CD4-positive, alpha-beta T cell treated with Interleukin-6 for 4 hours (primary cell): ENCODE data around the gene FAM53B.
A peak's percentile ranks its signal among the peaks of the same experiment; 100 is the strongest.

ENCODE experiments used
- DNase-seq: peaks from one replicate; pipeline ENCODE4 v3.0.0-alpha.2; 2020; ENCODE audit warnings: mixed read lengths

The FAM53B gene

GRCh38 chr10:124707144-124707467 lies 37.1 kb downstream of the FAM53B start:
- DNase-seq = no peak

DNA sequence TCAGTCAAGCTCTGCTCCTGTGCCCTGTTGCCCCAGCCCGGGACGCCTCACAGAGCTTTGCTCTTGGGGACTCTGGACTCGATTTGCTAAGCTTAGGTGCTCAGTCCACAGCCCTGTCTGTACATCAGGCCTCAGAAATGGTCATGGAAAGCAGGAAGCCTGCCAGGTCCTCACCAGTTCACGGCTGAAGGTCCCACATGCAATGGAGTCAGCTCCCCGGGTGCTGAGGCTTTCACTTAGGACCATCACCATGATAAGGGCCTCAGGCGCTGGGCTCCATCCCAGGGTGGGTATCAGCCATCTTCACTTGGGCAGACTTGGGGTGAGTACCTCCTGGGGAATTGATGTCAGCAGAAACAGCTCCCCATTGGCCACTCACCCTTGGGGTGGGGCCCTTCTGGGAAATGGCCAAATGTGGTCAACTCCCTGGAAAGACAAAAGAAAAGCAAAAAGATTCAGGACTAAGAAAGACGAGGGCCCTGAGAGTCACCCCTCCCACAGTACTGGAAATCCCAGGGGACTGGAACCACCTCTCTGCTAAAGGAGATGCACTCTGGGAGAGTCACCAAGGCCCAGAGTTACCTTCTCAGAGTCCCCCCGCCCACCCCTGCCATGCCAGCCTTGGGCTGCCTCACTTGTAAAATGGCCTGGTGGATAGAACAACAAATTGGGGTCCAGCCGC lies 37.6 kb downstream of the FAM53B start:
- DNase-seq = no peak

DNA sequence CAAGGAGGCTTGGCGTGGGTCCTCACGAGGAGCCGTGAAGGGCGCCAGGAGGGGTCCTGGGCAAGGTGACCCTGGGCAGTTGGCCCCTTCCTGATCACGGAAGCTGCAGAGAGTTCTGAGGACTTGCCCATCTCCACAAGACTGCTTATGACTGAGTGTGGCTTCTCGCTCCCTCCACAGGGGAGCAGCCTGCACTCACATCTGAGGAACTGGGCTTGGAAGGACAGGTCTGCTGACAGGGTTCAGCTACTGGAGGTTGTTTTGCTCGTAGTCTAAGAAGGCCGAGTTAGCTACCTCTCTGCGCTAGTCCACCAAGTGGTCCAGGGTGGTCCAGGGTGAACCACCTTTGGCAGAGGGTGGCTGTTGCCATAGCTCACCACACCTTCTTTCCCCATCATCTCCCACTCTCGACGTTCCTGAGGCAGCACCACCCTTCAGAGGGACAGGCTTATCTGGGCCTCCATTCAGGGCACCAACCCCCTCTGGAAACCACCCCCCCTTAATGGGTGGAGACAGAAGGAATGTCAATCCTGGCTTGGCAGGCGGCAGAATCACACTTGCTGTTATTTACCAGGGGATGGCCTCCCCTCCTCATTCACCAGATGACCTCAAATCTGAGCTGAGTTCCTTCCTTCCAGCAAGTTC lies 38.2 kb downstream of the FAM53B start:
- DNase-seq = no peak

DNA sequence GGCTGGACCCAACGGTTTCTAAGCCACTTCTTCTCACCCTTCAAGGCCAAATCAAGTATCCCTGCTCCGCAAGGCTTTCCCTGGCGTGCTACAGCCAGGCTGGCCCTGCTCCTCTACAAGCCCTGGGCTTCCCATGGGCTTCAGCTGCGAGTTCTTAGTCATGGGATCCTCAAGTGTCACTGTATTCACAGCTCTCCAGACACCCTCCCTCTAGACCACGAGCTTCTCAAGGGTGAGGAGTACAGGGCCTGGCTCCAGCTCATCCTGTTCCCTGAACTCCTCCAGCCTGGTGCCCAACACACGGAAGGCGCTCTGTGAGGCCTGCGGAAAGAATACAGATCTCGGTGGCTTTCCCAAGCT lies 38.8 kb downstream of the FAM53B start:
- no peak for DNase-seq

- DNase-seq = no peak
These were observed 39.5 kb downstream of the FAM53B start for GRCh38 chr10:124704428-124705380.

GRCh38 chr10:124703778-124704427 lies 40.3 kb downstream of the FAM53B start:
- no peak for DNase-seq

DNA sequence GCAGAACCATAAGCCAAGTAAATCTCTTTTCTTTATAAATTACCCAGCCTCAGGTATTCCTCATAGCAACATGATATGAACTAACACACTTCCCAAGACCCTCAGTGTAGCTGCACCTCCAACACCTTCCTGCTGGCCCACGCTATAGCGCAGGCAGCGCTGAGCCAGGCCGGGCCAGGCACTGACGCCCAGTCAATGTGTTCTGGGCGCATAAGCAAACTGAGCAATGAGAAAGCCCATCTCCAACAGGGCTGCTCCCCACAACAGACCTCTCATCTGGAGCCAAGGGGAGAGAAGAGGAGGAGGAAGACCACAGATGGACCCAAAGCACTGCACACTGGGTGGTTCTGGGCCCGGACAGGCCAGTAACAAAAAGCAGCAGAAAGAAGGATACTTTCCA lies 40.8 kb downstream of the FAM53B start:
- no peak for DNase-seq

GRCh38 chr10:124701881-124702656 lies 42.1 kb downstream of the FAM53B start:
- DNase-seq = peak; percentile 43

DNA sequence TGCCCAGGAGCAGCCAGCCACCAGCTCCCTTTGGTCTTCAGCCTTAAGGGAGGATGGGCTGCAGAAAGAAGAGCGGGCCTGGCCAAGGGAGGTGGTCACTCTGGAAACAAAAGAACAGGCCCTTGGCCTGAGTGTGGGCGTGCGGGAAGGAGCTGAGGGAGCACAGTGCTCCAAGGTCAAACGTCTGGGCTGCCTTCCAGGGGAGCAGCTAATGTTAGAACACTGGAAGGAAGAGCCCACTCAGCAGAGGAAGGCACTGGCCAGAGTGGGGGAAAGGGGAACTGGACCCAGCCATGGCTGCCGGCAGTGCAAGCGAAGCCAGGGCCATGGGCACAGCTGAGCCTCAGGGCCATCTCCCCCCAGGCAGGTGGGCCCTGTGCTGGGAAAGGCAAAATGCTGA lies 42.7 kb downstream of the FAM53B start:
- no peak for DNase-seq

GRCh38 chr10:124701038-124701365 lies 43.2 kb downstream of the FAM53B start:
- DNase-seq = no peak

- no peak for DNase-seq
These were observed 43.7 kb downstream of the FAM53B start for GRCh38 chr10:124700293-124701037.

GRCh38 chr10:124699471-124700292 lies 44.5 kb downstream of the FAM53B start:
- DNase-seq = no peak

DNA sequence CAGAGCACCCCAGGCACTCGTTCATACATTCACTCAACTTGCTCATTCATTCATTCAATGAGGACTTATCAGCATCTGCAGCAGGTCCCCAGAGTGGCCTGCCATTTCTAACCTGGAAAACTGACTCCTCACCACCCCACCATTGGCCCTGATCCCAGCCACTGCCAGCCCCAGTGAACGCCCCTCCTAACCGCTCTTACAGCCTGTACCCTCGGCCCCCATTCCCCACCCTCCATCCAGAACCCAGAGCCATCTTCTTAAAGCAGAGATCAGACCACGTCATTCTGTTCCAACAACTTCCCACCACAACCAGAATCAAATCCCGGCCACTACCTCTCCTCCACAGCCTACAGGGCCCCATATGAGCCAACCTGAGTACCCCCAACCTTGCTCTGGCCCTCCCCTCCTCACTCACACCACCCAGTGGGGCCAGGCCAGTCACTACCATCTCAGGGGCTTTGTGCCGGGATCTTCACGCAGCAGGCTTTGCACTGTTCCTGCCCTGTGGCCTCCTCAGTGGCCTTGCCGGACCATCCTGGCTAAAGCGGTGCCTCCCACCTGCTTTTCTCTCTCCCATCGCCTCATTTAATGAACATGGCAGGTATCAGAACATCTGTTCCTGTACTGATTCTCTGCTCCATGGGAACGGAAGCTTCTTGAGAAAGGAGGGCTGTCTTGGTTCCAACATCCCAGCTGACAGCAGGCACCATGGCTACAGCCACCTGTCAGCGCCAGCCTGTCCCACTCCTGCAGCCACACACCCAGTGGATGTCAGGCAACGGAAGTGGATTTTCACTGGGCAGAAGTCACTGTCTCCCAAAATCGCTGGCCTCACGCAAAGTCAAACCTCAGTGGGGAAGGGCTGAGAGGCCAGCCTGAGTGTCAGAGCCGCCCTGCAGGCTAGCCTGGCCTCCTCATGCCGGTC lies 45.4 kb downstream of the FAM53B start:
- DNase-seq = no peak

GRCh38 chr10:124697837-124698544 lies 46.2 kb downstream of the FAM53B start:
- peak; percentile 64 for DNase-seq

DNA sequence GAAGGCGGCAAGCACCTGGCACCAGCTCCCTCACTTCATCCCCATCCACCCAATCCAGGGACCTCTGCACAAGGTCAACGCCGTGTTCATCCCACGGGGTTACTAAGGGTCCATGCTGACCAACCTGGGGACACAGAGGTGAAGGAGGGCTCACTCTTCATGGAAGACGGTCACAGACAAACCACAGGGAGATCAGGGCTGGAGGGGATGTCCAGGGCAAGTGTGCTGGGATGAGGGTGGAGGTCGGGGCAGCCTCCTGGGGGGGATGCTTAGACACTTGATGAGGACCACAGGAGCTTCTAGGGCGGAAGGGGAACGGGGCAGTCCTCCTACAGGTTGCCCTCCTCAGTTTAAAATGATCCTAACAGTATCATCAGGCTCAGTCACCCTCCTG lies 46.7 kb downstream of the FAM53B start:
- no peak for DNase-seq

DNA sequence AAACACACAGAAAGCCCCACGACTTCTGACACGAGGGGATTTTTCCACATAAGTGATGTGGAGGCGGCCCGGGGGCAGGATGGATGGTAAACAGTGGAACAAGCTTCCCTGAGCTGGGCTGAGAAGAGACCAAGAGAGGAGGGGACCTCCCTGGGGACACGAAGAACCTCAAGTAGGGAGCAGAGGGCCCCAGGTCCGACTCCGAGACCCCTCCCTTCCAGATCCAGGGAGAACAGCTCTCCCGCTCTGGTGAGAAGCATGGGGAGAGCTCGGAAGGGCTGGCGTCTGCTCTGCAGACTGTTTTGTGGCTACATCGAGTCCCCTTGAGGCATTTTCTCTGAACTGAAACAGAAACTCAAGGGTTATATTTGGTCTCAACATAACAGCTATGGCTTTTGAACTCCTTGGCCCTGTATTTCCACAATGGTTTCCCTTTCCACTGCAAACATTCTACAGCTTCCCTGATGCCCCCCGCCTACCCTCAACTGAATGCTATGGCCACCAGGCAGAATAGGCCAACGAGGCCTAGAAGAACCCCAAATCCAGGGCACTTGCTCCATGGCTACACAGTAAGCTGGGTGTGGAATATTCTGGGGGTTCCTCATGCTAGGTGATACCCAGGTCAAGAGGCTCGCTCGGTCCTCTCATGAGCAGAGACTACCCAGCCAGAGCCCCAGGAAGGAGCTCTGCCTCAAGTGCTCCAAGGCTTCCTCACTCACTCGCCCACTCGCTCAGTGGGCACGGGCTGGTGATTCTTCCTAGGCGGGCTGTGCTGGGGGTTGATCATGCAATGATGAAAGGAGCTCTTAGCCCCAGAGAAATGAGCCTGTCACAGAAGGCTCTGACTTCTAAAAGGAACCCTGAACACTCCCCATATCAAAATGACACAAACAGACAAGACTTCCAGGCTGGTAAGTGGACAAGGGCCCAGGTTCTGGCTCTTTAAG lies 47.5 kb downstream of the FAM53B start:
- DNase-seq = peak; percentile 45

GRCh38 chr10:124695259-124695658 lies 48.9 kb downstream of the FAM53B start:
- DNase-seq = no peak
